Neural cell (in vitro differentiated cells): Measurements from ENCODE around the gene TMEM131. TPM values are rescaled to one million over a fixed set of nuclear protein-coding genes. Genes with fewer than 3 reads are reported as not detected.

Experiments
- H2AFZ ChIP-seq: fragments of 200-600, 300-800 bp; sonication (generic), shearing (Covaris generic); 2 replicates; pipeline ENCODE4 v1.6.0; 2014; ENCODE audit warnings: low read depth, mild to moderate bottlenecking, antibody characterized with exemption, low read length, moderate library complexity
- H3F3A ChIP-seq: fragments of 200-600 bp; shearing (Covaris generic); 2 replicates; pipeline ENCODE4 v1.6.1; 2016; ENCODE audit warnings: mild to moderate bottlenecking, moderate library complexity, mixed read lengths, antibody characterized with exemption, low read length; ENCODE audit not compliant: insufficient read depth, poor library complexity, severe bottlenecking
- H3K27ac ChIP-seq: fragments of 200-600, 300-800 bp; sonication (generic), shearing (Covaris generic); 2 replicates; pipeline ENCODE4 v1.5.1; 2014; ENCODE audit warnings: mild to moderate bottlenecking, low read length, moderate library complexity
- H3K27me3 ChIP-seq: fragments of 300-800, 200-600 bp; sonication (generic), shearing (Covaris generic); 2 replicates; pipeline ENCODE4 v1.6.0; 2014; ENCODE audit warnings: mild to moderate bottlenecking, low read depth, low read length, moderate library complexity; ENCODE audit not compliant: insufficient read depth
- H3K36me3 ChIP-seq: fragments of 300-800, 200-600 bp; sonication (generic), shearing (Covaris generic); 2 replicates; pipeline ENCODE4 v1.5.1; 2014; ENCODE audit warnings: mild to moderate bottlenecking, antibody characterized with exemption, low read length, moderate library complexity; ENCODE audit not compliant: insufficient read depth
- H3K4me2 ChIP-seq: fragments of 300-800, 200-600 bp; sonication (generic), shearing (Covaris generic); 2 replicates; pipeline ENCODE4 v1.6.0; 2014; ENCODE audit warnings: mild to moderate bottlenecking, low read length
- H3K4me3 ChIP-seq: fragments of 300-800, 200-600 bp; sonication (generic), shearing (Covaris generic); 2 replicates; pipeline ENCODE4 v1.5.1; 2014; ENCODE audit warnings: mild to moderate bottlenecking, low read length, moderate library complexity
- H3K79me2 ChIP-seq: fragments of 200-600 bp; shearing (Covaris generic); replicated peaks from 2 replicates; pipeline ENCODE4 v1.6.0; 2014; ENCODE audit warnings: mild to moderate bottlenecking, low read length, moderate library complexity; ENCODE audit not compliant: insufficient read depth
- H3K9ac ChIP-seq: fragments of 300-800, 200-600 bp; sonication (generic), shearing (Covaris generic); 2 replicates; pipeline ENCODE4 v1.6.1; 2016; ENCODE audit warnings: mild to moderate bottlenecking, low read length, mixed read lengths
- H3K9me2 ChIP-seq: fragments of 200-600 bp; shearing (Covaris generic); 2 replicates; pipeline ENCODE4 v1.6.1; 2016; ENCODE audit warnings: mild to moderate bottlenecking, low read length, mixed read lengths; ENCODE audit not compliant: insufficient read depth
- H3K9me3 ChIP-seq: fragments of 200-600, 300-800 bp; sonication (generic), shearing (Covaris generic); 2 replicates; pipeline ENCODE4 v1.6.1; 2016; ENCODE audit warnings: mild to moderate bottlenecking, mixed run types, low read length, moderate library complexity, mixed read lengths
- H4K20me1 ChIP-seq: fragments of 200-600 bp; shearing (Covaris generic); 2 replicates; pipeline ENCODE4 v1.6.1; 2016; ENCODE audit warnings: mild to moderate bottlenecking, mixed run types; ENCODE audit not compliant: insufficient read depth
- CTCF ChIP-seq: fragments of 450-650 bp; IDR thresholded peaks from 2 replicates; pipeline ENCODE4 v1.5.1; 2014; ENCODE audit warnings: antibody characterized with exemption, mild to moderate bottlenecking, moderate library complexity; ENCODE audit not compliant: poor library complexity, severe bottlenecking
- EP300 ChIP-seq: fragments of 450-650 bp; conservative IDR thresholded peaks from 2 replicates; pipeline ENCODE4 v1.6.1; 2014; ENCODE audit warnings: antibody characterized with exemption, mild to moderate bottlenecking, moderate library complexity; ENCODE audit not compliant: poor library complexity, severe bottlenecking
- EZH2 ChIP-seq: fragments of 200-600, 300-800 bp; shearing (Covaris generic), sonication (generic); IDR thresholded peaks from 2 replicates; pipeline ENCODE4 v1.6.1; 2014; ENCODE audit warnings: antibody characterized with exemption, low read length, borderline replicate concordance, mild to moderate bottlenecking; ENCODE audit not compliant: insufficient read depth, poor library complexity, severe bottlenecking
- MXI1 ChIP-seq: fragments of 450-650 bp; conservative IDR thresholded peaks from 2 replicates; pipeline ENCODE4 v1.6.1; 2014; ENCODE audit warnings: antibody characterized with exemption, mild to moderate bottlenecking; ENCODE audit not compliant: poor library complexity, severe bottlenecking
- POLR2AphosphoS5 ChIP-seq: IDR thresholded peaks from 2 replicates; pipeline ENCODE4 v1.6.1; 2012
- RAD21 ChIP-seq: fragments of 450-650 bp; conservative IDR thresholded peaks from 2 replicates; pipeline ENCODE4 v1.6.1; 2014; ENCODE audit warnings: antibody characterized with exemption, mild to moderate bottlenecking, moderate library complexity
- REST ChIP-seq: IDR thresholded peaks from 2 replicates; pipeline ENCODE4 v1.6.1; 2012; ENCODE audit warnings: borderline replicate concordance
- SMC3 ChIP-seq: fragments of 450-650 bp; conservative IDR thresholded peaks from 2 replicates; pipeline ENCODE4 v1.6.1; 2014; ENCODE audit warnings: antibody characterized with exemption, mild to moderate bottlenecking, moderate library complexity; ENCODE audit not compliant: poor library complexity
- TAF1 ChIP-seq: IDR thresholded peaks from 2 replicates; pipeline ENCODE4 v1.6.1; 2012; ENCODE audit warnings: low read depth
- polyA plus RNA-seq: library from polyadenylated mRNA; depleted of rRNA; stranded (reverse); fragments of >200 nt; gene quantifications from 2 replicates; pipeline ENCODE4 v1.2.3, GENCODE V29; 2014

The TMEM131 gene
- polyA plus RNA-seq, 1 donor from 2014 or later, result 9.6 TPM

- H3F3A ChIP-seq, result no peaks in the 10 kb centered on the region
- no peaks in the 10 kb centered on the region for H3K9me3 ChIP-seq
- H3K36me3 ChIP-seq, result no peaks in the 10 kb centered on the region
- no peaks in the 10 kb centered on the region for H3K9me2 ChIP-seq
- H3K9ac ChIP-seq, result no peak overlapping the region
- H3K27me3 ChIP-seq, result no peaks in the 10 kb centered on the region
- no peak overlapping the region for H3K27ac ChIP-seq
- no peaks in the 10 kb centered on the region for H3K79me2 ChIP-seq
- H3K4me3 ChIP-seq, result no peak overlapping the region
- H4K20me1 ChIP-seq, result no peaks in the 10 kb centered on the region
- H2AFZ ChIP-seq, result no peak overlapping the region
- H3K4me2 ChIP-seq, result no peak overlapping the region
- TF ChIP-seq REST (no peak), EP300 (no peak), POLR2AphosphoS5 (no peak), EZH2 (no peak), CTCF (no peak)
These were observed 33.4 kb upstream of the TMEM131 start for GRCh38 chr2:98028931-98029717.

GRCh38 chr2:98028101-98028561 is 32.4 kb upstream of the TMEM131 start:
- Histone ChIP-seq H3K36me3 (no peaks in the 10 kb centered on the region), H3K4me2 (no peak overlapping the region), H3K4me3 (no peak overlapping the region), H3K9ac (no peak overlapping the region), H3K27me3 (no peaks in the 10 kb centered on the region), H3K9me3 (no peaks in the 10 kb centered on the region), H4K20me1 (no peaks in the 10 kb centered on the region), H3F3A (no peaks in the 10 kb centered on the region), H3K79me2 (no peaks in the 10 kb centered on the region), H3K27ac (no peak overlapping the region), H3K9me2 (no peaks in the 10 kb centered on the region), H2AFZ (no peak overlapping the region)
- TF ChIP-seq EZH2 (no peak), MXI1 (no peak), SMC3 (no peak), TAF1 (no peak), REST (no peak), RAD21 (no peak)
